ENCODE data around the gene GALNT16. TPM values are rescaled to one million over a fixed set of nuclear protein-coding genes. Genes with fewer than 3 reads are reported as not detected.

GALNT16 gene
- total RNA-seq, 4 donors from 2014 or later, result 0.72 to 8.2 (median 2.9) TPM

DNA sequence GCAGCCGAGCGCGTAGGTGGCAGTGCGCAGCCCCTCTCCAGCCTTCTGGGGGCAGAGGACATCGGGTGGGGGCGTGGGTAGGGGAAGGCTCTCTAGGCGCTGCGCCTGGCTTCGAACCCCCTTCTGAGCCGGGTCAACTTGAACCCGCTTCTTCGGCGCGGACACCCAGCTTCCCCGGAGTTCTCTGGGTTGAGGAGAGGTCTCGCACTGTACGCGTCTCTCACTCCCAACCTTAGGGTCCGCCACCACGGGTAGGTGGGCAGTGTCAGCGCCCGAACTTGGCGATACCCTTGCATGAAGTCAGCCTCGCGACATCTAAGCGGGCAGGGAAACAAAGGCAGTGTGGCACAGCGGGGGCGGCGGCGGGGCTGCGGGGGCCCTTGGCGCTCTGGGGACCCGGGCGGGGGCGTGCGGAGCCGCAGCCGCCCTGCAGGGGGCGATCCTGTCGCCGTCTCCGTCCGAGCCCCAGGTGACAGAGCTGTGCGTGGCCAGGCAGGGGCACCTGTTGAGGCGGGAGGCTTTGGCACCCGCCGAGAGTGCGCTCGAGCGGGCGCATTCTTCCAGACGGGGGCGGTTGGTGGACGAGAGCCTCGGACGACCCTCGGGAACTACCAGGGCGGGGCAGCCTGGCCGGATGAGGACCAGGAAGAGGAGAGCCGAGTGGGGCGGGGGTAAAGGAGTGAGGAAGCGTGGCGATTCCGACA lies 1.1 kb downstream of the GALNT16 start:
- 1% methylated on average over 14 to 59 of the region's 64 CpGs for WGBS, 2 donors
- peak in 1 of 2 donors; percentile 88 for DNase-seq (ENCODE audit: low spot score in 2 of 2)
- TF ChIP-seq POLR2A (IDR thresholded peaks at IDR 0.05), result no peak
- TF ChIP-seq, protein P1, sequence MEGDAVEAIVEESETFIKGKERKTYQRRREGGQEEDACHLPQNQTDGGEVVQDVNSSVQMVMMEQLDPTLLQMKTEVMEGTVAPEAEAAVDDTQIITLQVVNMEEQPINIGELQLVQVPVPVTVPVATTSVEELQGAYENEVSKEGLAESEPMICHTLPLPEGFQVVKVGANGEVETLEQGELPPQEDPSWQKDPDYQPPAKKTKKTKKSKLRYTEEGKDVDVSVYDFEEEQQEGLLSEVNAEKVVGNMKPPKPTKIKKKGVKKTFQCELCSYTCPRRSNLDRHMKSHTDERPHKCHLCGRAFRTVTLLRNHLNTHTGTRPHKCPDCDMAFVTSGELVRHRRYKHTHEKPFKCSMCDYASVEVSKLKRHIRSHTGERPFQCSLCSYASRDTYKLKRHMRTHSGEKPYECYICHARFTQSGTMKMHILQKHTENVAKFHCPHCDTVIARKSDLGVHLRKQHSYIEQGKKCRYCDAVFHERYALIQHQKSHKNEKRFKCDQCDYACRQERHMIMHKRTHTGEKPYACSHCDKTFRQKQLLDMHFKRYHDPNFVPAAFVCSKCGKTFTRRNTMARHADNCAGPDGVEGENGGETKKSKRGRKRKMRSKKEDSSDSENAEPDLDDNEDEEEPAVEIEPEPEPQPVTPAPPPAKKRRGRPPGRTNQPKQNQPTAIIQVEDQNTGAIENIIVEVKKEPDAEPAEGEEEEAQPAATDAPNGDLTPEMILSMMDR (IDR thresholded peaks at IDR 0.05), result no peak
- intact Hi-C loops (cut with DNase I; ENCODE audit: low total_unique reads), result no loop called here
- H3K4me3 ChIP-seq (ENCODE audit: low read depth, poor library complexity, severe bottlenecking), result peak overlapping the region; percentile 36

DNA sequence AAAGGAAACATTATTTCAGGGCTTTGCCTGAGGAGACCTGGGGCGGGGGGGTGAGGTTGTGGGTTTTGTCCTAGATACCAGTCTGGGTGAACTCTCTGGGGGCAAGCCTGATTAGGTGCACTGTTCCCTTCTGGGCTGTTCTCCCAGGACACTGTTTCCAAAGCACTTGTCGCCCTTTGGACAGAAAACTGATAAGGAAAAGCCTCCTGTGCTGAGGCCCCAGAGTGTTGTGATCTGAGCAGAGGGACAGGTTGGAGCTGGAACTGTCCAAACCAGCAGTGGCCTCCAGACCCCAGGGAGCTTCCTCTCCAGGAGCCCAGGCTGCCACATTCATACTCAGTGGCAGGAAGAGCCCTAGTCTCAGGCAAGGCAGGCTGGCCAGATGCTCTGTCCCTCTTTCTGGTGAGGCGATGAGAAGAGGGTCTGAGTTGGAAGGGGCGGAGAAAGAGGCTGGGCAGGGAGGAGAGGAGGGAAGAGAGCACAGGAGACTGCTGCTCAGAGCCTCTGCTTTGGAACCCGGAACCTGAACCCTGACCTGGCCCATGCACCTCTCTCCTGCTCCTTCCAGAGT lies 1.9 kb downstream of the GALNT16 start:
- no peak for DNase-seq (ENCODE audit: low spot score in 2 of 2)
- intact Hi-C loops (cut with DNase I; ENCODE audit: low total_unique reads), result no loop called here
- no peak overlapping the region for H3K4me3 ChIP-seq (ENCODE audit: low read depth, poor library complexity, severe bottlenecking)
- TF ChIP-seq POLR2A (IDR thresholded peaks at IDR 0.05), result no peak
- TF ChIP-seq, protein P1 (IDR thresholded peaks at IDR 0.05), result no peak
- 47 to 65% methylated on average over 5 of the region's 5 CpGs for WGBS, 2 donors

DNA sequence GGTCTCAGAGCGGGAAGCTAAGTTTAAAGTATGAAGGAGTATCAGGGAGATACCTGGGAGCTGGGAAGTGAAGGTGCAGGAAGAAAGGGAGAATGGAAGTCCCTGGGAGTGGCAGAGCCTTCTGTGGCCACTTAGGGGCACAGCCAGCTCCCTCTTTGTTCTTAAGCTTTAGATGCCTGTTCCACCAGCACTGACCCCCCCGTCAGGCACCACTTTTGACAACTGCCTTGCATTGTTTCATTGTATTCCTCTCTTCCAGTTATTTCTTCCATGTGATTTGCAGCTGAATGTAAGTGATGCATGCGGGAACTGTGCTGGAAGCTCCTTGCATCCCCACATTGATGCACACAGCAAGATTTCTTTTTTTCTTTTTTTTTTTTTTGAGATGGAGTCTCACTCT lies 2.6 kb downstream of the GALNT16 start:
- intact Hi-C loops (cut with DNase I; ENCODE audit: low total_unique reads), result no loop called here
- TF ChIP-seq POLR2A (IDR thresholded peaks at IDR 0.05), result no peak
- TF ChIP-seq, protein P1 (IDR thresholded peaks at IDR 0.05), result no peak
- H3K4me3 ChIP-seq (ENCODE audit: low read depth, poor library complexity, severe bottlenecking), result no peak overlapping the region
- peak in 1 of 2 donors; percentile 70 for DNase-seq (ENCODE audit: low spot score in 2 of 2)
- 65 to 67% methylated on average over 3 of the region's 3 CpGs for WGBS, 2 donors

DNA sequence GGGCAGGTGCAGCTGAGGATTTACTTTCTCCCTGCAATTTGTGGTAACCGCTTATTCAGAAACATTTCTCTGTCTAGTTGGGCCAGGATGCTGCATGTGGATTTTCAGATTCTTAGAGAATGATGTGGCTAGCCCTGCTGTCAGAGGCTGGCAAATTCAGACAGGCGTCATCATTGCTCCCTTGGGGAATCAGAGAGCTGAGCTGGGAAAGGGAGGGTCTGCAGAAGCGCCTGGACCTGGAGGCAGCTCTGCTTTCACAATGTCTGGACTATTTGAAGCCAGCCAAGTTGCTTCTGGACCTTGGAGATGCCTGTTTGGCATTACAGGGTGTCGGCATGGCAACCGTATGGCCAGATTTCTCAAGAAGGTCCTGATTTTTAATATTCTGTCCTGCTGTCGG lies 3.4 kb downstream of the GALNT16 start:
- intact Hi-C loops (cut with DNase I; ENCODE audit: low total_unique reads), result no loop called here
- peak; percentile 84 to 94 for DNase-seq (ENCODE audit: low spot score in 2 of 2)
- WGBS, 2 donors, result 53 to 60% methylated on average over 6 of the region's 6 CpGs
- TF ChIP-seq, protein P1 (IDR thresholded peaks at IDR 0.05), result no peak
- no peak for TF ChIP-seq POLR2A (IDR thresholded peaks at IDR 0.05)
- H3K4me3 ChIP-seq (ENCODE audit: low read depth, poor library complexity, severe bottlenecking), result no peak overlapping the region

DNA sequence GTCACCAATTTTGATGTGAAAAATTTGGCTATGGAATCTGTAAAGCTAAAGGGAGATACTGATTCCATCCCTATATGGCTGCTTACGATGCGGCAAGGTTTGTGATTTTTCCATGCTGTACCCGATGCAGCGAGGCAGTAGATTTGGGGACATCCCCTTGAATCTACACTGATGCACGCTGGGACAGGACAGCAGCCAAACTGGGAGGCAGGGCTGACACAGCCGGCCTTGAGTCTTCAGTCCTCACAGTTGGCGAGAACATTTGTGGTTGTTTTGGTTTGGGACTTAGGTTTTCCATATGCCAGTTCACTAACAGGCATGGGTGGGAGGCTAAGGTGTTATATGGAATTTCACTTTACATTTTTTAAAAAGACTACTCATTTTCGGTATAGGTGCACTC lies 3.8 kb downstream of the GALNT16 start:
- no peak for TF ChIP-seq POLR2A (IDR thresholded peaks at IDR 0.05)
- TF ChIP-seq, protein P1 (IDR thresholded peaks at IDR 0.05), result no peak
- 51 to 60% methylated on average over 8 of the region's 8 CpGs for WGBS, 2 donors
- peak in 1 of 2 donors; percentile 86 for DNase-seq (ENCODE audit: low spot score in 2 of 2)

More for the DNA sequence above, 3.8 kb downstream of the GALNT16 start:
- intact Hi-C loops (cut with DNase I; ENCODE audit: low total_unique reads), result no loop called here
- H3K4me3 ChIP-seq (ENCODE audit: low read depth, poor library complexity, severe bottlenecking), result no peak overlapping the region
